B cell (primary cell): Measurements from ENCODE around the gene ERGIC1. TPM values are rescaled to one million over a fixed set of nuclear protein-coding genes. Genes with fewer than 3 reads are reported as not detected.

ENCODE experiments used
- ATAC-seq: fragments of 200-7000 bp; cut with Tn5 transposase; one replicate; pipeline ENCODE4 v1.10.0; 2021; ENCODE audit warnings: low read depth, mild to moderate bottlenecking, moderate number of reproducible peaks, moderate library complexity
- CTCF ChIA-PET: fragments of 350-600 bp; sonication (Branson Sonifier 250); formaldehyde crosslinking; loops from one replicate; lab custom pipeline; 2021; ENCODE audit warnings: antibody characterized with exemption, inconsistent platforms; lab: Charles Lee
- POLR2A ChIA-PET: fragments of 350-600 bp; sonication (Branson Sonifier 250); formaldehyde crosslinking; loops from one replicate; lab custom pipeline; 2021; ENCODE audit warnings: antibody characterized with exemption; lab: Charles Lee
- DNase-seq: peaks from one replicate; pipeline ENCODE4 v3.0.0; 2013
- H2AFZ ChIP-seq: 2 replicates; pipeline ENCODE4 v1.6.1; 2012; ENCODE audit warnings: mild to moderate bottlenecking, low read depth, low read length; ENCODE audit not compliant: insufficient read depth, poor library complexity, severe bottlenecking
- H3K27ac ChIP-seq, 2 donors: 1 replicate in 1 of 2; 2 replicates in 1 of 2; pipeline ENCODE4 v1.5.1; 2012 to 2013; ENCODE audit warnings: low read length in 2 of 2, mild to moderate bottlenecking in 2 of 2, moderate library complexity in 1 of 2
- H3K27me3 ChIP-seq, 4 experiments: fragments of 200-600 bp in 1 of 4; sonication (generic) in 1 of 4; replicated peaks in 1 of 4; 1 replicate in 2 of 4; 2 replicates in 2 of 4; pipeline versions ENCODE4 v1.6.1 to v1.7.0; 2013 to 2016; ENCODE audit warnings: low read length in 3 of 4, mild to moderate bottlenecking in 2 of 4, mixed read lengths in 1 of 4, moderate library complexity in 1 of 4; ENCODE audit not compliant: insufficient read depth in 4 of 4, control insufficient read depth in 3 of 4; ENCODE audit errors: control extremely low read depth in 1 of 4
- H3K36me3 ChIP-seq, 2 experiments: replicated peaks in 1 of 2; 1 replicate in 1 of 2; 2 replicates in 1 of 2; pipeline versions ENCODE4 v1.6.1 to v1.7.1; 2013; ENCODE audit warnings: low read length in 1 of 2; ENCODE audit not compliant: insufficient read depth in 2 of 2, control insufficient read depth in 1 of 2; ENCODE audit errors: control extremely low read depth in 1 of 2, extremely low read depth in 1 of 2
- H3K4me1 ChIP-seq, 2 donors: fragments of 200-600 bp in 1 of 2; sonication (generic) in 1 of 2; 1 replicate in 1 of 2; 2 replicates in 1 of 2; pipeline versions ENCODE4 v1.5.1 to v1.6.1; 2013 to 2017; ENCODE audit warnings: low read length in 2 of 2; ENCODE audit not compliant: control insufficient read depth in 2 of 2, insufficient read depth in 2 of 2
- H3K4me2 ChIP-seq: replicated peaks from 2 replicates; pipeline ENCODE3; 2012; ENCODE audit warnings: mild to moderate bottlenecking, low read depth, low read length; ENCODE audit not compliant: poor library complexity, severe bottlenecking
- H3K4me3 ChIP-seq, 5 experiments: fragments of 200-600 bp in 1 of 5; sonication (generic) in 1 of 5; 1 replicate in 3 of 5; 2 replicates in 2 of 5; pipeline versions ENCODE4 v1.5.1 to v1.7.0; 2011 to 2016; ENCODE audit warnings: low read length in 4 of 5, mild to moderate bottlenecking in 4 of 5, low read depth in 2 of 5, control low read depth in 1 of 5, moderate library complexity in 1 of 5; ENCODE audit not compliant: insufficient read depth in 1 of 5; ENCODE audit errors: control extremely low read depth in 1 of 5, extremely low read depth in 1 of 5
- H3K79me2 ChIP-seq: fragments of 200-600 bp; sonication (generic); one replicate; pipeline ENCODE4 v1.6.0; 2016; ENCODE audit warnings: low read length; ENCODE audit not compliant: control insufficient read depth, insufficient read depth
- H3K9ac ChIP-seq: fragments of 200-600 bp; sonication (generic); 2 replicates; pipeline ENCODE4 v1.6.1; 2017; ENCODE audit warnings: mild to moderate bottlenecking, low read length, moderate library complexity
- H3K9me3 ChIP-seq, 3 donors: one replicate each; pipeline versions ENCODE4 v1.6.1 to v1.7.1; 2013; ENCODE audit warnings: low read length in 2 of 3; ENCODE audit not compliant: control insufficient read depth in 2 of 3, insufficient read depth in 1 of 3; ENCODE audit errors: control extremely low read depth in 1 of 3
- H4K20me1 ChIP-seq: 2 replicates; pipeline ENCODE4 v1.6.0; 2012; ENCODE audit warnings: mild to moderate bottlenecking, low read length; ENCODE audit not compliant: insufficient read depth, control insufficient read depth, poor library complexity, severe bottlenecking
- H3K27ac Mint-ChIP-seq: one replicate; pipeline ENCODE4 v1.8.0; 2021; ENCODE audit warnings: mixed read lengths
- H3K27me3 Mint-ChIP-seq: one replicate; pipeline ENCODE4 v1.8.0; 2021; ENCODE audit warnings: mixed read lengths
- H3K4me1 Mint-ChIP-seq: one replicate; pipeline ENCODE4 v1.8.0; 2021; ENCODE audit warnings: mixed read lengths
- H3K4me3 Mint-ChIP-seq: one replicate; pipeline ENCODE4 v1.8.0; 2021; ENCODE audit warnings: mixed read lengths
- H3K9me3 Mint-ChIP-seq: one replicate; pipeline ENCODE4 v1.8.0; 2022; ENCODE audit warnings: mixed read lengths; ENCODE audit not compliant: insufficient read depth
- CTCF ChIP-seq: fragments of 200-600 bp; IDR thresholded peaks from one replicate; pipeline ENCODE4 v1.8.0; 2022; ENCODE audit warnings: antibody characterized with exemption, mild to moderate bottlenecking
- EZH2 ChIP-seq: IDR thresholded peaks from 2 replicates; pipeline ENCODE4 v1.6.1; 2012; ENCODE audit warnings: borderline replicate concordance, low read depth, mild to moderate bottlenecking, moderate library complexity, low read length; ENCODE audit not compliant: insufficient read depth, poor library complexity, severe bottlenecking
- WGBS: methylation state at CpG from one replicate; pipeline ENCODE4 v1.1.5; 2013; ENCODE audit warnings: missing lambda C conversion rate; ENCODE audit not compliant: insufficient coverage; 5-methylcytosine and 5-hydroxymethylcytosine counted together
- intact Hi-C: fragments of 100-400 bp; cut with micrococcal nuclease; formaldehyde crosslinking; loops from one replicate; pipeline ENCODE4 v1.10.0; 2022
- polyA plus RNA-seq: library from polyadenylated mRNA; depleted of rRNA; stranded (reverse); fragments of >200 nt; gene quantifications from 2 replicates; pipeline ENCODE4 v1.2.3, GENCODE V29; 2012
- total RNA-seq, 2 donors: library from RNA; stranded (reverse); fragments of 120-200 nt in 1 of 2; gene quantifications; 1 replicate in 1 of 2; 2 replicates in 1 of 2; pipeline versions ENCODE4 v1.2.3 to v1.2.4, GENCODE V29; 2013 to 2022

ERGIC1 gene
- total and polyA plus RNA-seq, 2 donors (not counting 1 experiment from before 2014, with no cell fraction given): 86.3 to 140 TPM

GRCh38 chr5:172791286-172791685 is 42.8 kb upstream of the ERGIC1 start:
- Histone ChIP-seq H4K20me1 (no peaks in the 10 kb centered on the region), H3K79me2 (no peaks in the 10 kb centered on the region), H3K36me3 (no peaks in the 10 kb centered on the region), H2AFZ (no peak overlapping the region), H3K9ac (no peak overlapping the region), H3K9me3 (peaks cover 0 to 18% (median 2%) of the 10 kb centered on the region in 3 donors), H3K4me3 (no peak overlapping the region), H3K4me1 (peaks cover 0 to 13% of the 10 kb centered on the region in 2 donors), H3K4me2 (no peak overlapping the region), H3K27ac (no peak overlapping the region), H3K27me3 (no peaks in the 10 kb centered on the region)
- Mint-ChIP-seq H3K9me3 (no peaks in the 10 kb centered on the region), H3K4me1 (peaks cover 7% of the 10 kb centered on the region), H3K27me3 (no peaks in the 10 kb centered on the region), H3K27ac (no peak overlapping the region), H3K4me3 (no peak overlapping the region)
- ATAC-seq (no peak), DNase-seq (no peak)
- CTCF ChIA-PET: interaction anchor here (1.2 to 1.3 kb wide), 2 partner anchors 9 to 91 kb away, joined by 3 to 5 read pairs; no protein-coding TSS in a partner anchor
- TF ChIP-seq CTCF: no peak
- no peak for TF ChIP-seq EZH2
- WGBS: 83% methylated on average over 6 of the region's 6 CpGs
- intact Hi-C loops: no loop called here
- POLR2A ChIA-PET: interaction anchor here (0.6 kb wide), 1 partner anchor 73 kb away, joined by 3 read pairs; no protein-coding TSS in a partner anchor

GRCh38 chr5:172791726-172792445 is 42.2 kb upstream of the ERGIC1 start:
- ATAC-seq (no peak), DNase-seq (no peak)
- no peak overlapping the region for H3K4me3 Mint-ChIP-seq
- no peak overlapping the region for H2AFZ ChIP-seq
- H3K4me2 ChIP-seq: no peak overlapping the region
- H3K9ac ChIP-seq: no peak overlapping the region
- H3K4me3 ChIP-seq: no peak overlapping the region
- H3K27ac ChIP-seq: no peak overlapping the region
- H3K79me2 ChIP-seq: no peaks in the 10 kb centered on the region
- WGBS: 86% methylated on average over 9 of the region's 10 CpGs
- H3K9me3 Mint-ChIP-seq: no peaks in the 10 kb centered on the region
- H3K27me3 ChIP-seq: no peaks in the 10 kb centered on the region
- H3K9me3 ChIP-seq: peaks cover 0 to 18% (median 2%) of the 10 kb centered on the region in 3 donors
- intact Hi-C loops: no loop called here
- H4K20me1 ChIP-seq: no peaks in the 10 kb centered on the region
- TF ChIP-seq EZH2: no peak
- TF ChIP-seq CTCF: no peak
- no peak overlapping the region for H3K27ac Mint-ChIP-seq
- no peaks in the 10 kb centered on the region for H3K36me3 ChIP-seq
- peaks cover 0 to 13% of the 10 kb centered on the region in 2 donors for H3K4me1 ChIP-seq
- CTCF ChIA-PET: interaction anchor here (1.2 to 1.3 kb wide), 2 partner anchors 8 to 91 kb away, joined by 3 to 5 read pairs; no protein-coding TSS in a partner anchor
- peaks cover 7% of the 10 kb centered on the region for H3K4me1 Mint-ChIP-seq
- H3K27me3 Mint-ChIP-seq: no peaks in the 10 kb centered on the region
- POLR2A ChIA-PET: no interaction called here
